CD8-positive, alpha-beta memory T cell (primary cell): ENCODE data around the gene CTNNA3. TPM values are rescaled to one million over a fixed set of nuclear protein-coding genes. Genes with fewer than 3 reads are reported as not detected.

Experiments used
- CTCF ChIA-PET: fragments of 350-600 bp; sonication (Branson Sonifier 250); formaldehyde crosslinking; loops from one replicate; lab custom pipeline; 2021; ENCODE audit warnings: antibody characterized with exemption; lab: Charles Lee
- POLR2A ChIA-PET: fragments of 350-600 bp; sonication (Branson Sonifier 250); formaldehyde crosslinking; loops from one replicate; lab custom pipeline; 2021; ENCODE audit warnings: antibody characterized with exemption; lab: Charles Lee
- DNase-seq, 5 donors: peaks; one replicate each; pipeline versions ENCODE4 v3.0.0 to v3.0.0-alpha.2; 2020 to 2022; ENCODE audit warnings: mixed read lengths in 1 of 5
- H3K27ac ChIP-seq: one replicate; pipeline ENCODE4 v1.7.0; 2013; ENCODE audit warnings: low read depth, mild to moderate bottlenecking, low read length, moderate library complexity
- H3K27me3 ChIP-seq: 2 replicates; pipeline ENCODE4 v1.7.0; 2013; ENCODE audit warnings: low read length, mild to moderate bottlenecking; ENCODE audit not compliant: insufficient read depth, poor library complexity, severe bottlenecking
- H3K36me3 ChIP-seq: 2 replicates; pipeline ENCODE4 v1.7.0; 2013; ENCODE audit warnings: mild to moderate bottlenecking, low read length, moderate library complexity; ENCODE audit not compliant: insufficient read depth
- H3K4me1 ChIP-seq: 2 replicates; pipeline ENCODE4 v1.7.0; 2013; ENCODE audit warnings: mild to moderate bottlenecking, low read length, moderate library complexity; ENCODE audit not compliant: insufficient read depth
- H3K4me3 ChIP-seq: 2 replicates; pipeline ENCODE4 v1.7.0; 2013; ENCODE audit warnings: mild to moderate bottlenecking, low read length
- H3K9me3 ChIP-seq: 2 replicates; pipeline ENCODE4 v1.7.0; 2013; ENCODE audit warnings: mild to moderate bottlenecking, low read length
- H3K27ac Mint-ChIP-seq, 8 donors: one replicate each; pipeline ENCODE4 v1.8.0; 2020 to 2021; ENCODE audit warnings: mixed read lengths in 8 of 8, mild to moderate bottlenecking in 6 of 8, inconsistent platforms in 3 of 8, moderate library complexity in 3 of 8
- H3K27me3 Mint-ChIP-seq, 2 donors: one replicate each; pipeline ENCODE4 v1.8.0; 2020 to 2021; ENCODE audit warnings: mixed read lengths in 2 of 2, mild to moderate bottlenecking in 1 of 2, moderate library complexity in 1 of 2
- H3K36me3 Mint-ChIP-seq, 3 donors: one replicate each; pipeline ENCODE4 v1.8.0; 2020 to 2021; ENCODE audit warnings: mixed read lengths in 3 of 3, inconsistent platforms in 1 of 3, mild to moderate bottlenecking in 1 of 3
- H3K4me1 Mint-ChIP-seq, 3 donors: one replicate each; pipeline ENCODE4 v1.8.0; 2020 to 2021; ENCODE audit warnings: mixed read lengths in 3 of 3, inconsistent platforms in 1 of 3, mild to moderate bottlenecking in 1 of 3
- H3K4me3 Mint-ChIP-seq, 7 donors: one replicate each; pipeline ENCODE4 v1.8.0; 2020 to 2021; ENCODE audit warnings: mixed read lengths in 7 of 7, mild to moderate bottlenecking in 6 of 7, moderate library complexity in 4 of 7, inconsistent platforms in 2 of 7
- H3K9me3 Mint-ChIP-seq, 5 donors: one replicate each; pipeline ENCODE4 v1.8.0; 2020 to 2022; ENCODE audit warnings: mixed read lengths in 5 of 5, mild to moderate bottlenecking in 3 of 5, moderate library complexity in 2 of 5, inconsistent platforms in 1 of 5
- polyA plus RNA-seq: library from polyadenylated mRNA; unstranded; fragments of 300-500 nt; fragmentation: Illumina TruSeq; gene quantifications from one replicate; pipeline ENCODE4 v1.2.3, GENCODE V29; 2021
- total RNA-seq, 2 experiments: library from RNA; stranded (reverse); gene quantifications; one replicate each; pipeline ENCODE4 v1.2.3, GENCODE V29; 2021

CTNNA3 gene
- total and polyA plus RNA-seq, 3 experiments from 2014 or later = 0.92 TPM; not detected in 2

GRCh38 chr10:66980246-66980815, 715.7 kb downstream of the CTNNA3 start:
- Mint-ChIP-seq H3K4me3 (no peak overlapping the region), H3K36me3 (no peaks in the 10 kb centered on the region), H3K4me1 (no peaks in the 10 kb centered on the region), H3K9me3 (peaks cover 0 to 13% (median 0%) of the 10 kb centered on the region in 5 donors), H3K27ac (no peak overlapping the region), H3K27me3 (no peaks in the 10 kb centered on the region)
- ChIA-PET POLR2A (no interaction called here), CTCF (no interaction called here)
- DNase-seq = no peak
- no peaks in the 10 kb centered on the region for H3K27me3 ChIP-seq
- no peak overlapping the region for H3K27ac ChIP-seq
- no peaks in the 10 kb centered on the region for H3K4me1 ChIP-seq
- H3K4me3 ChIP-seq = no peak overlapping the region
- no peaks in the 10 kb centered on the region for H3K9me3 ChIP-seq
- H3K36me3 ChIP-seq = no peaks in the 10 kb centered on the region

- no peaks in the 10 kb centered on the region for H3K4me1 ChIP-seq
- Mint-ChIP-seq H3K36me3 (no peaks in the 10 kb centered on the region), H3K9me3 (peaks cover 0 to 12% (median 7%) of the 10 kb centered on the region in 5 donors), H3K4me1 (no peaks in the 10 kb centered on the region), H3K27me3 (no peaks in the 10 kb centered on the region), H3K27ac (no peak overlapping the region), H3K4me3 (no peak overlapping the region)
- H3K9me3 ChIP-seq = no peaks in the 10 kb centered on the region
- H3K27ac ChIP-seq = no peak overlapping the region
- no peak for DNase-seq
- CTCF ChIA-PET = no interaction called here
- no peaks in the 10 kb centered on the region for H3K27me3 ChIP-seq
- POLR2A ChIA-PET = no interaction called here
- no peak overlapping the region for H3K4me3 ChIP-seq
- H3K36me3 ChIP-seq = no peaks in the 10 kb centered on the region
These were observed 731.0 kb downstream of the CTNNA3 start for GRCh38 chr10:66964946-66965345.

- no peaks in the 10 kb centered on the region for H3K9me3 ChIP-seq
- ChIA-PET POLR2A (no interaction called here), CTCF (no interaction called here)
- H3K4me3 ChIP-seq = no peak overlapping the region
- Mint-ChIP-seq H3K9me3 (peaks cover 2 to 10% (median 3%) of the 10 kb centered on the region in 5 donors), H3K36me3 (no peaks in the 10 kb centered on the region), H3K27ac (no peak overlapping the region), H3K27me3 (no peaks in the 10 kb centered on the region), H3K4me1 (no peaks in the 10 kb centered on the region), H3K4me3 (no peak overlapping the region)
- no peaks in the 10 kb centered on the region for H3K27me3 ChIP-seq
- no peak for DNase-seq
- H3K27ac ChIP-seq = no peak overlapping the region
- H3K4me1 ChIP-seq = no peaks in the 10 kb centered on the region
- no peaks in the 10 kb centered on the region for H3K36me3 ChIP-seq
These were observed 737.5 kb downstream of the CTNNA3 start for GRCh38 chr10:66958466-66958865.

GRCh38 chr10:66951896-66952295, 744.1 kb downstream of the CTNNA3 start:
- no peaks in the 10 kb centered on the region for H3K36me3 Mint-ChIP-seq
- POLR2A ChIA-PET = no interaction called here
- H3K9me3 Mint-ChIP-seq = peaks cover 0 to 1% (median 0%) of the 10 kb centered on the region in 5 donors
- no peaks in the 10 kb centered on the region for H3K27me3 ChIP-seq
- H3K27me3 Mint-ChIP-seq = no peaks in the 10 kb centered on the region
- H3K36me3 ChIP-seq = no peaks in the 10 kb centered on the region
- no peak overlapping the region for H3K27ac Mint-ChIP-seq
- no peaks in the 10 kb centered on the region for H3K9me3 ChIP-seq
- CTCF ChIA-PET = no interaction called here
- no peak overlapping the region for H3K4me3 ChIP-seq
- no peak overlapping the region for H3K27ac ChIP-seq
- no peaks in the 10 kb centered on the region for H3K4me1 Mint-ChIP-seq
- no peaks in the 10 kb centered on the region for H3K4me1 ChIP-seq
- no peak overlapping the region for H3K4me3 Mint-ChIP-seq
- DNase-seq = no peak

GRCh38 chr10:66943590-66943989, 752.4 kb downstream of the CTNNA3 start:
- no peaks in the 10 kb centered on the region for H3K36me3 Mint-ChIP-seq
- H3K4me3 Mint-ChIP-seq = no peak overlapping the region
- no peak overlapping the region for H3K27ac Mint-ChIP-seq
- ChIA-PET POLR2A (no interaction called here), CTCF (no interaction called here)
- H3K9me3 Mint-ChIP-seq = peaks cover 0 to 2% (median 0%) of the 10 kb centered on the region in 5 donors
- H3K9me3 ChIP-seq = no peaks in the 10 kb centered on the region
- no peaks in the 10 kb centered on the region for H3K27me3 ChIP-seq
- no peaks in the 10 kb centered on the region for H3K4me1 Mint-ChIP-seq
- H3K27me3 Mint-ChIP-seq = peaks cover 0 to 1% of the 10 kb centered on the region in 2 donors
- H3K36me3 ChIP-seq = no peaks in the 10 kb centered on the region
- no peak overlapping the region for H3K4me3 ChIP-seq
- no peak for DNase-seq
- no peaks in the 10 kb centered on the region for H3K4me1 ChIP-seq
- no peak overlapping the region for H3K27ac ChIP-seq

- Mint-ChIP-seq H3K4me1 (no peaks in the 10 kb centered on the region), H3K36me3 (no peaks in the 10 kb centered on the region), H3K27me3 (peaks cover 0 to 1% of the 10 kb centered on the region in 2 donors), H3K9me3 (peaks cover 0 to 5% (median 2%) of the 10 kb centered on the region in 5 donors), H3K4me3 (no peak overlapping the region), H3K27ac (no peak overlapping the region)
- Histone ChIP-seq H3K4me3 (no peak overlapping the region), H3K27me3 (no peaks in the 10 kb centered on the region), H3K9me3 (no peaks in the 10 kb centered on the region), H3K4me1 (no peaks in the 10 kb centered on the region), H3K27ac (no peak overlapping the region), H3K36me3 (no peaks in the 10 kb centered on the region)
- DNase-seq = no peak
- CTCF ChIA-PET = no interaction called here
- POLR2A ChIA-PET = no interaction called here
These were observed 753.6 kb downstream of the CTNNA3 start for GRCh38 chr10:66942407-66942806.

- ChIA-PET POLR2A (no interaction called here), CTCF (no interaction called here)
- Mint-ChIP-seq H3K4me1 (no peaks in the 10 kb centered on the region), H3K36me3 (no peaks in the 10 kb centered on the region), H3K27ac (no peak overlapping the region), H3K27me3 (peaks cover 0 to 1% of the 10 kb centered on the region in 2 donors), H3K4me3 (no peak overlapping the region), H3K9me3 (peaks cover 0 to 5% (median 2%) of the 10 kb centered on the region in 5 donors)
- no peak for DNase-seq
- H3K27ac ChIP-seq = no peak overlapping the region
- H3K36me3 ChIP-seq = no peaks in the 10 kb centered on the region
- no peak overlapping the region for H3K4me3 ChIP-seq
- no peaks in the 10 kb centered on the region for H3K27me3 ChIP-seq
- H3K9me3 ChIP-seq = no peaks in the 10 kb centered on the region
- H3K4me1 ChIP-seq = no peaks in the 10 kb centered on the region
These were observed 754.5 kb downstream of the CTNNA3 start for GRCh38 chr10:66941491-66941890.

- Histone ChIP-seq H3K27me3 (no peaks in the 10 kb centered on the region), H3K4me3 (no peak overlapping the region), H3K4me1 (no peaks in the 10 kb centered on the region), H3K9me3 (no peaks in the 10 kb centered on the region), H3K36me3 (no peaks in the 10 kb centered on the region), H3K27ac (no peak overlapping the region)
- no peak for DNase-seq
- H3K27ac Mint-ChIP-seq = no peak overlapping the region
- H3K36me3 Mint-ChIP-seq = no peaks in the 10 kb centered on the region
- no peak overlapping the region for H3K4me3 Mint-ChIP-seq
- CTCF ChIA-PET = no interaction called here
- peaks cover 0 to 5% (median 2%) of the 10 kb centered on the region in 5 donors for H3K9me3 Mint-ChIP-seq
- peaks cover 0 to 1% of the 10 kb centered on the region in 2 donors for H3K27me3 Mint-ChIP-seq
- POLR2A ChIA-PET = no interaction called here
- H3K4me1 Mint-ChIP-seq = no peaks in the 10 kb centered on the region
These were observed 755.0 kb downstream of the CTNNA3 start for GRCh38 chr10:66940965-66941364.
